Loucy (cell line): Measurements from ENCODE around the gene MRPL38.

Experiments used
- EZH2phosphoT487 ChIP-seq: fragments of 200-600 bp; IDR thresholded peaks from 2 replicates; pipeline ENCODE4 v1.6.1; 2018; ENCODE audit warnings: antibody characterized with exemption, mild to moderate bottlenecking, moderate library complexity, borderline replicate concordance
- TF ChIP-seq, protein P1 (sequence below): fragments of 200-600 bp; sonication (generic); conservative IDR thresholded peaks from 2 replicates; pipeline ENCODE4 v1.5.1; 2014; ENCODE audit warnings: mild to moderate bottlenecking, antibody characterized with exemption, low read length

DNA sequence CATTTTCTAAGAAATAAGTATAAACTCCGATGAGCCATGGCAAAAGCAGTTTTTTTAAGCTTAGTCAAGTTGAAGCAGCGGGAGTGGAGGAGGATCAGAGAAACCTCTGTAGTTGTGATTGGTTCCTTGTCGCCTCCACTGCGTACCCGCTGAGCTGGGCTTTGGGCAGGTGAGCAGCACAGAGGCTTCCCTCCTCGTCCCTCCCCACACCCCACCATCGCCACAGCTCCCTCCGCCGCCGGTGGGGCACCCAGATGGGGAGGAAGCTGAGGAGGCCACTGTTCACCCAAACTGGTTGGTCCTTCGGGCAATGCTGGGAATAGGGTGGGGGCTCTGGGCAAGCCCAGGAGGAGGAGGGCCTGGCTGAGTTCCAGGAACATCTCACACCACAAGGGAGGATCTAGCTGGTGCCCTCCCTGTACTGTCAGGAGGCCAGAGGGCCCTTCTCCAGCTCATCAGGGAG, 5.2 kb upstream of the MRPL38 start:
- TF ChIP-seq, protein P1, sequence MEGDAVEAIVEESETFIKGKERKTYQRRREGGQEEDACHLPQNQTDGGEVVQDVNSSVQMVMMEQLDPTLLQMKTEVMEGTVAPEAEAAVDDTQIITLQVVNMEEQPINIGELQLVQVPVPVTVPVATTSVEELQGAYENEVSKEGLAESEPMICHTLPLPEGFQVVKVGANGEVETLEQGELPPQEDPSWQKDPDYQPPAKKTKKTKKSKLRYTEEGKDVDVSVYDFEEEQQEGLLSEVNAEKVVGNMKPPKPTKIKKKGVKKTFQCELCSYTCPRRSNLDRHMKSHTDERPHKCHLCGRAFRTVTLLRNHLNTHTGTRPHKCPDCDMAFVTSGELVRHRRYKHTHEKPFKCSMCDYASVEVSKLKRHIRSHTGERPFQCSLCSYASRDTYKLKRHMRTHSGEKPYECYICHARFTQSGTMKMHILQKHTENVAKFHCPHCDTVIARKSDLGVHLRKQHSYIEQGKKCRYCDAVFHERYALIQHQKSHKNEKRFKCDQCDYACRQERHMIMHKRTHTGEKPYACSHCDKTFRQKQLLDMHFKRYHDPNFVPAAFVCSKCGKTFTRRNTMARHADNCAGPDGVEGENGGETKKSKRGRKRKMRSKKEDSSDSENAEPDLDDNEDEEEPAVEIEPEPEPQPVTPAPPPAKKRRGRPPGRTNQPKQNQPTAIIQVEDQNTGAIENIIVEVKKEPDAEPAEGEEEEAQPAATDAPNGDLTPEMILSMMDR: no peak
- TF ChIP-seq EZH2phosphoT487: no peak
